Measurements from ENCODE around the gene ABR.
A peak's percentile ranks its signal among the peaks of the same experiment; 100 is the strongest.

ABR gene

DNA sequence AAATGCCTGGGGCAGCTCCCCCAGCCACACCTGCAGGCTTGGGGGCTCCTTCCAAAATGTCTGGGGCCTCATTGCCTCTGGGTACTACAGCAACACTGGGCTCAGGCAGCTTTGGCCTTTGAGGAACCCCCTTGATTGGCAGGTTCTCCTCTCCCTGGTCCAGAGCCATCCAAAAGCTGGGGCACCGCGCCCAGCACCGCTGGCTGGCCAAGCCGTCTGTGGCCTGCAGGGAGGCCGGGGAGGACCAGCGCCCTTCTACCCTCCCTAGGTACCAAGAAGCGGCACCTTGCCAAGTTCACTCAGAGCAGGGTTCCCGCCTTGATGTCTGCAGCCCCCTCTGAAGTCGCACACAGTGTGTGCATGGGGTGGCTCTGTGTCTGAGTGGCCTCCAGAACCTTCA, 152.7 kb downstream of the ABR start:
- no peak for DNase-seq

DNA sequence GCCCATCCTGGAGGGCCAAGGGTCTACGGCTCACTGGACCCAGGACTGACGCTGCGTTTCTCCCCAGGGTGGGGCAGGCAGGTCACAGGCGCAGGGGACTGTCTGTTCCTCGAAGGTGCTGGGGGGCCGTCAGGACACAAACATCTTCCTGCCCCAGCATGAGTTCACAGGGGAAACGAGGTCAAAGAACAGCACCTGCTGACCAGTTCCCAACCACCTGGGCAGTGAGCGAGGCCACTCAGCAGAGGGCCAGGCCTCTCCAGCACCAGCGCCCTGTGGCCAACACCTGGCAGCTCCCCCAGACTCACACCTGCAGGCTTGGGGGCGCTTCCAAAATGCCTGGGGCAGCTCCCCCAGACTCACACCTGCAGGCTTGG, 153.2 kb downstream of the ABR start:
- no peak for DNase-seq

DNA sequence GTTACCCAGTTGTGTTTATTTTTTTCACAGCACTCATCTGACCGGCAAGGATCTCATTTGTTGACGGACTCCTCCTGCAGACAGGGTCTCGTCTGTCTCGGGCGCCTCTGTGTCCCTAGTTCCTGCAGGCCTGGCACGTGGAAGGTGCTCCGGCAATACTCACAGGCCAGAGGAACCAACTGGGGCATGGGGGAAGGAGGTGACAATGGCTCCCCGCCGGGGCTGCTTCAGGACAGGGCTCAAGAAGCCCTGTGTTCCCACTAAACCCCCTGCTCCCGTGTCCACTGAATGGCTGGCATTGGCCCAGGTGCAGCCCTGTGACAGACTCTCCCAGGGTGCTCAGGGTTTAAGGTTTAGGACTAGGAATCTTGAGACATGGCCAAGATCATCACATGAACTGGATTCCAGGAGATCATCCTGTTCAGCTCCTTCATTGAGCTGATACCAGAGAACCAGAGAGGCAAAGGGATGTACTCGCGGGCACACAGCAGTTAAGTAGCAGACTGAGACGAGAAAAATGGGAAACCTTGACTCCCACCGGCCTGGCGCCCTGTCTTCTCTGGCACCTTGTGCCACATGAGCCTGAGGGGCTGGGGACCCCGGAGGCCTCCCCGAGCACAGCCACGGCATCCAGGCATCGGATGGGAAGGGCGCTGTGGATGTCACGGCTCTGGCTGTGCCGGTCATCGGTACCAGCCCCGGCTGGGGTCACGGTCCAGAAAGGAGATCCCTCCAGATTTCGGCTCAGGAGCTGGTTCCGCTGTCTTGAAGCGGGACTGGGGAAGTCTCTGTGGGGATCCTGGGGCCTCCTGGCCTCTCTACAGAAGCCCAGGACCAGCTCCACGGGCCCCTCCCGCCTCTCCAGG, 153.8 kb downstream of the ABR start:
- no peak for DNase-seq

DNA sequence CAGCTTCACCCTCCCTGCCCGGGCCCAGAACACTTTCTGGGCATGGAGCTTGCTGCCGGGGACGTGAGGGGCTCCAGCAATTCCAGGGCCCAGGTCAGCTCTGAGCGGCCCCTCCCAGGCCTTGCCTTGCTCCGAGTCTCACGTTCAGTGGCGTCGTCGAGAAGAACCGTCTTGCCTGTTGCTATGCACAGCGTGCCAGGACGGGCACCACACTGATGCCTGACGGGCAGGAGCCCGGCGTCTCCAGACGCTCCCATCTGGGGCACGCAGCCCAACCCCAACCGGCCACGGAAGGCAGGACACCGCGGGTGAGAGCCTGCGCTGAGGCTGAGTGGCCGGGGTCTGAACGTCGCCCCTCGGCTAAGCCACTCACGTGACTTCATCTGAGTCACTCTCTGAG, 155.7 kb downstream of the ABR start:
- DNase-seq, result no peak

DNA sequence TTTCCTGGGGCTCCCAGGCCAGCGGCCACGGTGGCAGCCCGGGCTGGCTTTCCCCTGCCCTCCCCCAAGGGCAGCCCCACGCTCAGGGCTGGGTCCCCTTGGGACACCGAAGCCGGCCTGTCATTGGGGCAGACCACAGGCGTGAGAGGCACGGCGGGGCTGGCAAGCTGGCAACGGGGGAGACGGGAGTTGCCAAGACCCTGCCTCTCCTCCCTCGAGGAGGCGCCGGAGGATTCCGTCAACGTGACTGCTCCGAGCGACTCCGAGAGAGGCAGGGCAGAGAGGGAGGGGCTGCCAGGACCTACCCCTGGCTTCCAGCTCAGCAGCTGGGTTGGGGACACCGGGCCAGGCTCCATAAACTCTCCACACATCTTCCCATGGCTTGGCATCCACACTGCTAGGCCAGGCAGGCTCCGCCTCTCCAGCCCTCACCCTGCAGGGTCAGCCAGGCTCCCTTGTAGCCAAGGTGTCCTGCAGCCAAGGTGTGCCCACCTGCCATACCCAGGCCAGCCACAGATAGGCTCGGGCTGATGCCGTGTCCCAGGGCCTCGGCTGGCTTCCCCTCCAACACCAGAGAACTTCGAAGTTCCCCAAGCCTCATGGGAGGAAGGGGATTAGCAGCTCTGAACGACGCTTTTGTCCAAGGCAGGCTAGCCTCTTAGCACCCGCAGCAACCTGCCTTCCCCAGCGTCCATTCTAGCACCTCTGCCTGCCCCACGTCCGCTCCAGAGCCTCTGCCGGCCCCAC, 157.3 kb downstream of the ABR start:
- DNase-seq, result no peak

DNA sequence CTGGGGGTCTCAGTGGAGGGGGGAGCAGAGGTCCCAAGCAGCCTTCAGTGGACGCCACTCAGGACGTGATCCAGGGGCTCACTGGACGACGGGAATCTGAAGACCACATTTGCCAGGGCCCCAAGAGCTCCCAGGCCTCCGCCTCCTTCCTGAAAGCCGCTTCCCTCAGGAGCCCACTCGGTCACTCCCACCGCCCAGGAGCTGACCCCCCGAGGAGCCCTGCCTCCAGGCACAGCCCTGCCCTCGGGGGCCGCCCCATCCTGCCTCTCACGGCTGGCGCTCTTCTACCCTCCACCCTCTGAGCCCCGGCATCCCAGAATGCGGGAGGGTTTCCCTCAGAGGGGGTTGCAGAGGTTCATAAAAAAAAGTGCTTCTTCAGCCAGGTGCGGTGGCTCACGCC, 158.6 kb downstream of the ABR start:
- DNase-seq, result no peak

DNA sequence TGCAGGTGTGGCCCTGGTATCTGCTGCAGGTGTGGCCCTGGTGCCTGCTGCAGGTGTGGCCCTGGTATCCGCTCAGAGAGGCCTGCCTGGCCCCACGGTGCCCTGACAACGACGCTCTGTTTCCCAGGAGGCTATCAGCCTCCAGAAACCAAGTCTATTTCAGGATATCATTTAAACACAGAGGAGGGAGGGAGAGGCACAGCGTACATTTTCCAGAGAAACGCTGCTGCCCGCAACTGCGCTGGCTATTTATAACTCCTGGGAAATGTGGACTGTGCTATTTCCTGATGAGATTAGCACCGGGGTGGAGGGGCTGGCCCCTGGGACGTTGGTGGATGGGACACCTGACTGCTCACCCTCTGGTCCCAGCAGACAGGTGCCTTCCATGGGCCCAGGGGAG, 160.3 kb downstream of the ABR start:
- DNase-seq, result no peak

DNA sequence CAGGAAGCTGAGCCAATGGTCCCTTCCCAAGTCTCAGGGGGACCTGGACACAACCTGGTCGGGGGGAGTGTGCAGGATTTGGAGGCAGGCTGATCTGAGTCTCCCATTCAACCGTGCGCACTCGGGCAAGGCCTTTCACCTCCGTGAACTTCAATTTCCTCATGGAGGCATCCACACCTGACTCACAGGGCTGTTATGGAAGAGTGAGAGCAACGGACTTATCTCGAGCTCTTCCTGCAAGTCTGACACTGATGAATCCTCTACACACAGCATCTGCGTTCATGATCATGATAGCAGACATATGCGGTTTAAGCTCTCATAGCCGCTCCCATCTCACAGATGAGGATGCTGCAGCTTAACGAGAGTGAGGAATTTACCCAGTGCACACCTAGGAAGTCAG, 161.2 kb downstream of the ABR start:
- no peak for DNase-seq

DNA sequence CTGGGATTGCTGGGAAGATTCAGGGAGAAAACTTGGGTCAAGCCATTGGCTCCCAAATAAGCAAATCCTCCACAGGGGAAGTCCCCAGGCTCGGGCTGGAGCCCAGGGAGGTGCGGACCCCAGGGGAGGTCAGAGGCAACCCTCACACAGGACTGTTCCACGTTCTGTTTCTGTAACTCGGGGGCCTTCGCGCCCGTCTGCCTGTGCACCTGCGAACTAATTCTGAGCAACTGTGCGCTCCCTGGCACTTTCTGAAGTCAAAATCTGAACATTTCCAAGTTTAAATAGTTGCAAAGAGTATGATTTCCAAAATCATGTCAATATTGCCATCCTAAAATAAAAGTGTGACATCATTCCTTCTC, 166.1 kb downstream of the ABR start:
- DNase-seq, result no peak

DNA sequence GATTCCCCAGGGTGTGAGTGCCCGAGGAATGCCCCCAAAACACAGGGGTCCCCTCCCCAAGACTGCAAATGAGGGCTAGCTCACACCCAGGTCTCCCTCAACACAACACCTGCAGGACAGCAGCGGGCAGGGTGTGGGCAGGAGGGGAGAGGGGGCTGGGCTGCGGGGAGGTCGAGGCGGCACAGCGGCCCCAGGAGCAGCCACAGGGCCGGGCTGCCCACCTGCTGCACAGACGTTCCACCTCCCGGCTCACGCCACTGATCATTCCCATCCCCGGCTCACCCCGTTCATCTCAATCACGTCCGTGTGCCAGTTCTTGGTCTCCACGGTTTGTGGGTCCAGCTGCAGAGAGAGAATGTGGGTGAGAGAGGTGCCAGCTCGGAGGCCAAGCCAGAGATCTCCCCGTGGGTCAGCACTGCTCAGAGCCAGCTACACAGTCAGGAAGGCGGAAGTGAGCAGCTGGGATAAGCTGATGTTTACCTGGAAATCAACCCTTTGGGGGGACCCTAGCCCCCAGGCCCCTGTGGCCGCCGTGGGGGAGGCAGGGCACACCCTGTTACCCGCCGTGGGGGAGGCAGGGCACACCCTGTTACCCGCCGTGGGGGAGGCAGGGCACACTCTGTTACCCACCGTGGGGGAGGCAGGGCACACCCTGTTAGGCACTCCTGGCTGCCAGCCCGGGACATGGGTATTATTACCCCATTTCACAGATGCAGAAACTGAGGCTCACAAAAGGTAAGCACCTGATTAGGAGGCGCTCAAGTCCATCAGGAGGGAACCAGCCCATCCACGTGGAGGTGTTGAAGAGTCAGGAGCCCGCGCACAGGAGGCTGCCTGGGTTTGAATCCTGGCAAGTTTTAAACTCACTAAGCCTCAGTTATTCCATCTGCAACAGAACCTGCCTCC, 166.7 kb downstream of the ABR start:
- DNase-seq, result no peak

DNA sequence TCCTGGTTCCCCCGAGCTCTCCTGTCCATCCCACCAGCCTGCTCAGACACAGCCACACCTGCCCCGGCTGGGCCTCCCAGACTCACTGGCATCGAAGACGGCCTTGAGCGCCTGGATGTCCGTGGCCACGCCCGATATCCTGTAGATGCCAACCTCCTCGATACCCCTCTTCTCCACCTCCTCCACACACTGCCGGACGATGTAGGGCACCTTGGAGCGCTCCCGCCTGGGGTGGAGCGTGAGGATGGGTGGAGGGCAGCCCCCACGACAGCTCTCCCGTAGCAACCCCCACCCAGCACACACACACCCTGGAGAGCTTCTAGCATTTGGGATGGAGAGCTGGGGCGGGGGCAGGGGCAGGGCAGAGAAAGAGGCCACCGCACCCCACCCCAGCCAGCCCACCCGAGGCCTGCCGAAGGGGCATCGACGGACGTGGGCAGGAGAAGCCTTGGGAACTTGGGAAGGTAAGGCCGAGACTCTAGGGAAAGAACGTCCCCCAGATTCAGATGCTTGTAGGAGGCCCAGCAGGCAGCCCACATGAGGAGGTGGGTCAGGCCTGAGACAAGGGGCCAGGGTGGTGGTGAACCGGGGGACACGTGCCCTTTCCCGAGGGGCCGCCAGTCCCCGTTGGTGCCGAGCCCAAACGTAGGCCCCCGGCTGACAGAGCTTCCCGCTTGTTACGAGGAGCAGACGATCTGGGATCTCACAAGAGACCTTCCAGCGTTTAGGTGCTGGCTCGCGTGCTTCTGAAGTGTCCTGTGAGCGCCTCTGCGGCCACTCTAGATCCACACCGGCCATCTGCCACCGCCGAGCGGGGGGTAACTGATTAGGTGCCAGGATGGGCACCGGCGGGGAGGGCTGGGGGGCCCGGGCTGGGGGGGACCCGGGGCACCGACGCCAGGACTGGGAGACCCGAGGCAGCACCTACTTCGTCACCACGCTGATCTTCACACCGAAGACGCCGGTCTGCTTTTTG, 167.7 kb downstream of the ABR start:
- DNase-seq, result no peak

DNA sequence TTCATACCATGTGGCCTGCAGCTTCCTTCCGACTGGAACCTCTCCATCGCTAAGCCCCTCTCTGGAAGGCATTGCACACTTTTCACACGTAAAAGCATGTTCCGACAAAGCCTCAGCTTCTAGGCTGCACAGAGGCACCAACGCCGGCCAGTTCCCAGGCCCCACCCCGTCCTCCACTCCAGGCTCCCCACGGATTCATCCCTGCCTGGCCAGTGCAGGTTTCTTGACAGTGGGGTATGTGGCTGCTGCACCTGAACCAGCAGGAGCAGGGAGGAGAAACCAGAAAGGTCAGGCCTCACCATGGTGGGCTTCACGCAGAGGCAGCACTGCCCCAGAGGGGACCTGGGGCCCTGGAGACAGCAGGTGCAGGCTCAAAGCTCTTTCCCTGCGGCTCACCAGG, 168.6 kb downstream of the ABR start:
- DNase-seq, result no peak

DNA sequence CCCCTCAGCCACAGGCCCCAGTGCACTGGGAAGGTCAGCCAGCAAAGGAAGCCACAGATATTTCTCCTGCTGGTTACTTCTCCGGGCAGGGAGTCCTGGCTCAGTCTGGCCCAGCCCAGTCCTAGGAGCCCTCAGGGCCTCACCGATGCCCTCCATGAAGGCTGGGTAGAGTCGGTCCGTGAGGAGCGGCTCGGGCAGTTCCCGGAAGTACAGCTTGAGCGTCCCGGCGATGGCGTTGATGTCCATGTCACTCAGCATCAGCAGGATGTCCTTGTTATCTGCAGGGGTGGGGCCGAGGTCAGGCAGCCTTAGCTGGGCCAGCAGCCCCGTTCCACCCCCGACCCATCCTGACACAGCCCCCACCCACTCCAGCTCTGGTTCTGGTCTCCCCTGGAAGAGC, 169.2 kb downstream of the ABR start:
- DNase-seq, result no peak

DNA sequence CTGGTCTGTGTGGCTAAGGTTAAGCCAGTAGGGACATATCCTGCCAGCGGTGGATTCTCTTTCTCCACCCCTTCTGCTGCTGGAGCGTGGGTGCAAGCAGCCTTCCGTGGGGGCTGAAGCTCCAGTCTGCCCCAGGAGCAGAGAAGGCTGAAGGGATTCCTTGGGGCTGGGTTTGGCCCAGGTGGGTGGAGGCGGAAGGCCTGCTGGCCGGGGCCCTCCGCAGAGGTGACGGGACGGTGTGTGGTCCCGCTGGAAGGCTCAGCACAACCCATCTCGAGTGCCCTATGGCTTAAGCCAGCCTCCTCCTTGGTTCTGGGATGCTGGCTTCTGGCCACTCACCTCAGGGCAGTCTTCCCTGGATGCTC, 169.7 kb downstream of the ABR start:
- no peak for DNase-seq

DNA sequence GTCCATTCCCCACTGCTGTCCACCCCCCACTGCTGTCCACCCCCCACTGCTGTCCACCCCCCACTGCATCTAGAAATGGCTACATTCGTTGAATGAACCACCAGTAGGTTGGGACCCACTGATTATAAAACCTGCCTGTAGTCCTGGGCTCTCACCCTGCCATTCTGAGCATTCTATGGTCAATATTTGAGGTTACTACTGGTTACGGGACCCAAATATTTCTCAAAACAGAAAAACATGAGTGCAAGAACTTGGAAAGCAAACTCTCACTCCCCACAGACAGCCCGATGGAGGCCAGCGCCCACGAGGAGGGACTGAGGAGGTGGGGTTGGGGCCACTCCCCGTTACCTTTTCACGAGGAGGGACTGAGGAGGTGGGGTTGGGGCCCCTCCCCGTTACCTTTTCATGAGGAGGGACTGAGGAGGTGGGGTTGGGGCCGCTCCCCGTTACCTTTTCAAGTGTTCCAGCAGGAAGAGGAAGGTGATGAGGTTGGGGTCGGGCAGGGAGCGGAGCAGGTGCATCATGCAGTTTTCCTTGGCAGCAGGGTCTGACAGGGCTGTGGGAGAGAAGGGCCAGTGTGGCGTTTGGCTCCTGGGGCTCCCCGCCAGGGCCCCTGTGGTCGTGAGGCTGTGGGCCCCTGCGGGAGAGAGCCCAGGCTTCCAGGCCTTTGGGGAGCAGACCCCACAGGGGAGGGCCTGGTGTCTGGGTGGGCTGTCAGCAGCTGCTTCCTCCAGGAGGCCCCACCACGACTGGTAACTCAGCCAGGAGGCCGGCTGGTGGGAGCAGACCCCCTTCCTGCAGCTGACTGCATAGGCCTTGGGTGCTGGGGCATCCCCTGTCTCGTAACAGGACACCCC, 170.3 kb downstream of the ABR start:
- no peak for DNase-seq

DNA sequence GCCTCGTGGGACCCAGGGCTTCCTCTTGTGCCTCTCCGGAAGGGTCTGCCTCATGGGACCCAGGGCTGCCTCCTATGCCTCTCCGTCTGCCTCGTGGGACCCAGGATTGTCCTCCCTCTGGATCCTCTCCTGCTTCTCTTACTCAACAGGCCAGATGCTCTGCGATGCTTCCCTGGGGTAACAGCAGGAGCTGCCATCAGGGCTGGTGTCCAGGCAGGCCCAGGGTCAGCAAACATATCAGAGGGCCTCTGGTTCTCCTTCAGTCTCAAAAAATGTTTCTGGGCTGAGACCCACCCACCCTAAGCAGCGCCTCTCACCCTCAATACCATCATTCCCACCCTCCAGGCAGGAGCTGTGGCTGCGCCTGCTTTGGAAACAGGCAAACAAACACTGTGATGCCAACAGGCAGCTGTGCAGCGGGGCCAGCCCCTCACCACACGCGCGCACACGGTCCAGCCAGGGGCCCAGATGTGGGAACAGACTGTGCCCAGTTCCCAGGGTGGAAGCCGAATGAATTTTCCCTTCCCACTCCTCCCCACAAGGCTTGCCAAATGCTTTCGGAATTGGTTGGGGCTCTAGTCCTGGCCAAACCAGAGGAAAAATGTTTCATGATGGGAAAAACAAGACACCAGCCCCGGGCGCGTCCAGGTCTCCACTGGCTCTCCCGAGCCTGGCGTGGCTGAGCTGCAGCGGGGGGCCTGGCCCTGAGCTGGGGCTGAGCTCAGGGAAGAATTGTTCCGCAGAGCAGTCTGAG, 171.6 kb downstream of the ABR start:
- no peak for DNase-seq

DNA sequence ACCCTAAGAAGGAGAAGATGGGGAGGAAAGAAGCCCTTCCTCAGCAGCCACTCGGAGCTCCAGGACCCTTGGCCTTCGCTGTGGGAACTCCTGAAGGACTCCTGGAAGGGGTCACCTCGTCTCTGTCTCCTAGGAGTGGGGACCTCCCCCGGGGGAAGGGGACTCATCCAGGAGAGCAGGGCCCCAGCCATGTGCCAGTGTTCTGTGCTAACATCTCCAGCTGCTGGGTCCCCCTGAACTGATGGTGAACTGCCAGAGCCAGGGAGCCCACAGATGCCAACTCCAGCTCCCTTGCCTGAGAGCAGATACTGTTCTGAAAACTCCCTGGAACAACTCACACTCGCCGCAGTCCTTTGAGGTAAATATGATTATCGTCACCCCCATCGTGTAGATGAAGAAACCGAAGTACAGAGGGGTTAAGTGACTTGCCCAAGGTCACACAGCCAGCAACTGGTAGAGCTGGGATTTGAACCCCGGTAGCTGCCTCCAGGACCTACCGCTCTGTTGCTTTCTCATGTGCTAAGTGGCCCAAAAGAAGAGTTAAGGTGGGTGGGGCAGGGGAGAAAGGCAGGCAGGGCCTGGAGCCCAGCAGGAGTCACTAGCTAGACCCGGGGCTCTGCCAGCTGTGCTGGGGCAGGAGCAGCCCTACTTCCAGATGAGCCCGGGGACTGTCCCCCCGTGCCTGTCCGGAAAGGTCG, 172.3 kb downstream of the ABR start:
- DNase-seq, result no peak

DNA sequence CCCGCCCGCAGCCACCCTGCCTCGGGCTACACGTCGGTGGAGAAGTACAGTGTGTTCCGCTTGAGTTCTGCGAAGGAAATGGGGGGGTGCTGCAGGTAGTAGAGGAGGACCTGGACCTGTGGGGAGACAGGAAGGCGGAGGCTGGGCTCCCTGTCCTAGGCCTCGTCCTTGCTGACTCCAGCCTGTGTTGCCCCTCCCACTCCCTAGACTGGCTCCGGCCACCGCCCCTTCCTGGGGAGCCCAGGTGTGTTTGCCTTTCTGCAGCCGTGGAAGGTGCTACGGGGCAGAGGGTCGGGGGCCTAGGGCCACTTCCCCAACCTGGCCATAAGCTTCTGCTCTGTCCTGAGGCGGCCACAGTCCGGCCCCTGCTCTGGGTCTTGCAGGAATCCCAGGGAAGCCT, 173.7 kb downstream of the ABR start:
- no peak for DNase-seq

DNA sequence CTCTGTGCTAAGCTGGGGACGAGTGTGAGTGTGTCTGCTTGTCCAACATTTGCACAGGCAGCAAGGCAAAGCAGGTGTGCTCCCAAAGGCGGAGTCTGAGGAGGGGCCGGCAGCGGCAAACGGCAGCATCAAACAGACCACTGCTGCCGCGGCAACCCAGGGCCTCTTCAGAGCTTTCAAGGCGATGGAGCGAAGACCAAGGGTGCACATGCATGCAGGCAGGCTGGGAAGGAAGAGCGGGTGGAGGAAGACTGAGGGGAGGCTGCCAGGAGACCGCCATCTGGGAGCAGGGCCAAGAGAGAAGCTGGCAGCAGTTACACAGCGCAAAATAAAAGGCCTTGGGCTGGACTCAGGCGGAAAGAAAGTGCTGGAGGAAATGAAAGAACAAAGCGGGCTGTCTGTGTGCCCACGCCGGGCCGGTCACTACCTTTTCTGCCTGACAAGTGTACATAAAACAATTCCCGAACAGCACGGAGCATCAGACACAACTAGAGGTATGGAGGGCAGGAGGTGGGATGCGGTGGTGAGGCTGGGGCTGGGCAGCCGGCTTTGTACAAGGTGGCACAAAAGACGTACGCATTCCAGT, 174.3 kb downstream of the ABR start:
- peak; percentile 40 for DNase-seq

Data from fibroblast of skin of right biceps (primary cell).